ENCODE data around the gene THUMPD3. TPM values are rescaled to one million over a fixed set of nuclear protein-coding genes. Genes with fewer than 3 reads are reported as not detected.

Gene THUMPD3
- total RNA-seq, 1 experiment from 2014 or later, result 32.0 TPM

DNA sequence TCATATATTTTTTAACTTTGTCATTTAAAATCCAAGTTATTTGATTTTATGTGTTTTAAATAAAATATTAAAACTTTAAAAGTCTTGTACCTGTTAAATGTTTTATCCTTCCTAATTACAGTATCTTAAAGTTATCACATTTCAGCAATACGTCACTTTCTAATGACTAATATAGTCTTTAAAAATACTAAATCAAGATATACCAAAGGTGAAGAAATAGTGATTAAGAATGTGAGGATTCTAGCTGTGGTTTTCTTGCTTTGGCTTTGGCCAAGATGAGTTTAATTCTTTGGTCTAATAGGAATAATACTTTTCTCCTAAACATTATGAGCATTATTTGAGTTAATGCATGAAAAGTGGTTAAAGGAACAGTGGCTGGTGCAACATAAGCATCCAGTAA is 48.4 kb downstream of the THUMPD3 start:
- DNase-seq (ENCODE audit: low spot score), result no peak
- in situ Hi-C loops (cut with HindIII; ENCODE audit: low sequenced_read_pairs), result no loop called here

DNA sequence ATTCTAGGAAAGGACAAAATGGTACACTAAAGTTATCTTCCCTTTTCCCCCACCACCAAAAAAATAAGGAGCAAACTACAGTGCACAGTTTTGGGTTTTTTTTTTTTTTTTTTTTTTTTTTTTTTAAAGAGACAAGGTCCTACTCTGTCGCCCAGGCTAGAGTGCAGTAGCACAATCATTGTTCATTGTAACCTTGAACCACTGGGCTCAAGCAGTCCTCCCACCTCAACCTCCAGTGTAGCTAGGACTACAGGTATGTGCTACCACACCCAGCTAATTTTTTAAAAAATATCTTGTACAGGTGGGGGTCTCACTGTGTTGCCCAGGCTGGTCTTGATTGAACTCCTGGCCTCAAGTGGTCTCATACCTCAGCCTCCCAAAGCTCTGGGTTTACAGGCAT is 49.4 kb downstream of the THUMPD3 start:
- no peak for DNase-seq (ENCODE audit: low spot score)
- in situ Hi-C loops (cut with HindIII; ENCODE audit: low sequenced_read_pairs), result no loop called here

DNA sequence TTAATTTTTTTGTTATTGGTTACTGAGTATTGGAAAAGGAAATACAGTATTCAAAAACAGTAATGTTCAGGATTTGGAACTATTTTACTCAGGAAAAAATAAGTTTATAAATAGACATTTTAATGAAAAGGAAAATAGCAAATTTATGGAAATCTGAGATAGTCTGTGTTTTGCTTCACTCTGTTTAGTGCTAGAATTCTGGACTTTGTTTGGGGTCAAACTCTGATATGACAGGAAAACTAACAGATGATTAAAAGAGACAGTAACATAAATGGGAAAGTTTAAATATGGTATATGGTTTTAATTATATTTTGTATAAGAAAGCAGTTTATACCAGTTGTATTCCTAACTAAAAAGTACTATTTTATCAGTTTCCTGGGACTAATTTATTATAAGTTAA is 52.0 kb downstream of the THUMPD3 start:
- in situ Hi-C loops (cut with HindIII; ENCODE audit: low sequenced_read_pairs), result no loop called here
- DNase-seq (ENCODE audit: low spot score), result no peak

DNA sequence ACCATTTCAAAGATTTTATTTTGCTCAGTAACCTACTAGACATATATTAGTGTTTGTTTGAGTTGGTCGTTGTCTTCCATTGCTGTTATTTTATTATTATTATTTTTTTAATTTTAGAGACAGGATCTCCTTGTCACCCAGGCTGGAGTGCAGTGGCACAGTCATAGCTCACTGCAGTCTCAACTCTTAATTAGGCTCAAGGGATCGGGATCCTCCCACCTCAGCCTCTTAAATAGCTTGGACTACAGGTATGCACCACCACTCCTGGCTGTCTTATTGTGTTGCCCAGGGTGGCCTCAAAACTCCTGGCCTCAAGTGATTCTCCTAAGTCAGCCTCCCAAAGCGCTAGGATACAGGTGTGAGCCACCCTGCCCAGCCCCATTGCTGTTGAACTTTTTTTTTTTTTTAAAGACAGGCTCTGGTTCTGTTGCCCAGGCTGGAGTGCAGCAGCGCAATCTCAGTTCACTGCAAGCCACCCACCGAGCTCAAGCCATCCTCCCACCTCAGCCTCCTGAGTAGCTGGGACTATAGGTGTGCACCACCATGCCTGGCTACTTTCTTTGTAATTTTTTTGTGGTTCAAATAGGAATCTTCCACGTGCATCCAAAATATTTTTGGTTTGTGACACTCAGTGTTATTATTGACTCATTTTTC is 52.8 kb downstream of the THUMPD3 start:
- in situ Hi-C loops (cut with HindIII; ENCODE audit: low sequenced_read_pairs), result no loop called here
- DNase-seq (ENCODE audit: low spot score), result no peak

DNA sequence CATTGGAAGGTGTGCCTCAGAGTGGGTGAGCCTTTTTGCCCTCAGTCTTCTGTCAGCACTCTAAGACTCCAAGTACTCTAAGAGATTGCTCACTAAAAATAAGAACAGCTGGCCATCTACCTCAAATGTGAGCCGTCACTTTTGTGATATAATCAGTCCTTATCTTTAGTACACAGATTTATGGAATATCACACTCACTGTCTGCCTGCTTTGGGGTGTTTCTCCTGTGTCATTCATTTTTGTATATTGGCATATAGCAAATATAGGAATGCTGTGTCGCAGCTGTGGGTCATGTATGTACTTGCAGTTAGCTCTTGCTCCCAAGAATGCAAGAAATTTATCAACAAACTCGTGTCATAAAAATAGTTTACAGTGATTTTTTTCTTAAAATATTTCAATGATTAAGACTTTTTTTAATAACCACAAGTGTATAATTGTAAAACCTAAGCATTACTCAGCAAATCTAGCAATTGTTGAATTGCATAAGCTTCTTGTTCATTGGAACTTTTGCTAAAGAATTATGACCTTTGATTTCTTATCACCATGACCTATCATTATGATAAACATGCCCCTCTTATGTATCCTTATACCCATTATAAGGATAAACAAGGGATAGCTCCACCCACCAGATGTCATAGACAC is 53.4 kb downstream of the THUMPD3 start:
- in situ Hi-C loops (cut with HindIII; ENCODE audit: low sequenced_read_pairs), result no loop called here

DNA sequence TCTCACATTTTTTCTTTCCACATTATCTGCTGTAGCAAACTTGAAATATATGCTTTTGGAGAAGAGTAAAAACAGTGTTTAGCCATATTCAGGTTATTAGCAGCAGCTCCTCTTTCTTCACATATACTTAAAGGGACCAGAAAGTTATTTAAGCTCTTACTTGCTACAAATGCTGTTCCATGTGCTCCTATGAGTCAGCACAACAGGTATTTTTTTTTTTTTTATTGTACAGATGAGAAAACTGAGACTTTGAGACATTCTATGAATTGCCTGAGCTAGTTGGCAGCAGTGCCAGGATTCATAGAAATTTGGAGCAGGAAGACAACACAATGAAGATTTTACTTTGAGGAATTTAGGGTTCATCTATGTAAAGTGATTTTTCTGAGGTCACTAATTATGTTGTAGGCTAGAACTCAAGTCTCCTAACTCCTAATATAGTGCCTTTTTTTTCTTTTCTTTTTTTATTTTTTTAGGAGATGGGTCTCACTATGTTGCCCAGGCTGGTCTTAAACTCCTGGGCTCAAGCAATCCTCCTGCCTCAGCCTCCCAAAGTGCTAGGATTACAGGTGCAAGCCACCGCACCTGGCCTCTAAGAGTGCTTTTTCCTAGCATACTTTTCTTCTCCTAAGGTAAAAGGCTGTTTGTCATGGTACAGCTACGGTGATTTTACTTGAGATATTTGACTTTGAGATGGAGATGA is 58.1 kb downstream of the THUMPD3 start:
- in situ Hi-C loops (cut with HindIII; ENCODE audit: low sequenced_read_pairs), result no loop called here
- DNase-seq (ENCODE audit: low spot score), result no peak

More for the DNA sequence above, 53.4 kb downstream of the THUMPD3 start:
- no peak for DNase-seq (ENCODE audit: low spot score)

DNA sequence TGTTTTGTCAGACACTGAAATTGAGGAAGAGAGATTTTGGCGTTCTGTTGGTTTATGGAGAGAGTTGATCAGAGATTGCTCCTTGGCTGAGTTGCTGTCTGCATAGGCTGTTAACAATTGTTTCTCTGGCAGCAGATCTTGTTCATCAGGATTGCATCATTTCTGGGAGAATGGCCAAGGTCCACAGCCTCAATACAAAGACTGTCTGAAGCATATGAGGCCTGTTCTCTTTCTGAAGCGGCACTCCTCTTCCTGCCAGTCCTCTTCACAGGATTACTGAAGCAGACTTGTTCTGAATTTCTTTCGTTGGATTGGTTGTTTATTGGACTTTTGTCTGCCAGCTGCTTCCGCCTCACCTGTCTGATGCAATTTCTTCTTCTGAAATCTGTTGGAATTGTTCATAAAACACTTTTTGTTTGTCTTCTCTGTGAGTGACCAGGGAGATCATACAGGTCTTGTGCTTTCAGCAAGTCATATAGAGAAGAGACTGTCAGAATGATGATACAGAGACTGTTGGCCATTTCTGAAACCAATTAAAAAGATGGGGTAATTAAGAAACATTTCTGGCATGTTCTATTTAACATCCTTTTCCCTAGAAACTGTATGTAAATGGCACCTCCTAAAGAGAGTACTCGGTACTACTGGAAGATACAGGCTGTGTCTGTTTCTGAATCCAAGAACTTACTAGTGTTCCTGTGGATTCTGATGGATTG is 60.0 kb downstream of the THUMPD3 start:
- in situ Hi-C loops (cut with HindIII; ENCODE audit: low sequenced_read_pairs), result no loop called here
- peak; percentile 99 for DNase-seq (ENCODE audit: low spot score)

DNA sequence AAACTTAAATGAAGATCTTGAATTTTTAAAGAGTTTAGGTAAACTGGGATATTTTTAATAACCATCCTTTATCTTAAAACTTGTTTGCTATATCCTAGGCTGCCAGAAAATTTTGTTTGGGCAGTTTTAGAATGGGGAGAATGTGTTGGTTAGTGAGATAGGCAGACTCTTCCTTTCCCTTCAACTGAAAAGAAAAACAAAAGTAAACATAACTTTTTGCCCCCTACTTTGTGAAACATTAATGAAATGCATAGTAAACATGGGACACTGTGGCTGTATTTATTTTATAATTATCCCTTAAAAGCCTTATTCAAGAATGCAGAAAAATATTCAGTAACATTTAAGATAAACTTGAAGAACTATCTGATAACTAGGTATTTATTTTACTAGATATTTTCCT is 65.6 kb downstream of the THUMPD3 start:
- no peak for DNase-seq (ENCODE audit: low spot score)
- in situ Hi-C loops (cut with HindIII; ENCODE audit: low sequenced_read_pairs), result no loop called here

DNA sequence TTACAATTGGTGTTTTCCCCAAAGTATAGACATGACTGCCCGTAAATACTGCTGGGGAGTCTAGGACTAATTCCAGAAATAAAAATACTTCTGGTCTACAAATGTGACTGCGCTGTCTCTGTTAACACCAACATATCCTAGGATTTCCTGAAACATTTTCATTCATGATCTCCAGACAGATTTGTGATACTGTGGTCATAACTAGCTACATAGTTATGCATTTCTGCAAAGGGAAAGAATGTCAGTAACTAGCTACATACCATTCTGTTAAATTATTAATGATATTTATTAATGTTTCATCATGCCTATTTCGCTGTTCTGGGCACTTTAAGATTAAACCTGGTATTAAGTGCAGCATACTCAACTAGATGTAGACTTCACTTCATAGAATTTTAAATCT is 67.9 kb downstream of the THUMPD3 start:
- in situ Hi-C loops (cut with HindIII; ENCODE audit: low sequenced_read_pairs), result no loop called here
- DNase-seq (ENCODE audit: low spot score), result no peak

DNA sequence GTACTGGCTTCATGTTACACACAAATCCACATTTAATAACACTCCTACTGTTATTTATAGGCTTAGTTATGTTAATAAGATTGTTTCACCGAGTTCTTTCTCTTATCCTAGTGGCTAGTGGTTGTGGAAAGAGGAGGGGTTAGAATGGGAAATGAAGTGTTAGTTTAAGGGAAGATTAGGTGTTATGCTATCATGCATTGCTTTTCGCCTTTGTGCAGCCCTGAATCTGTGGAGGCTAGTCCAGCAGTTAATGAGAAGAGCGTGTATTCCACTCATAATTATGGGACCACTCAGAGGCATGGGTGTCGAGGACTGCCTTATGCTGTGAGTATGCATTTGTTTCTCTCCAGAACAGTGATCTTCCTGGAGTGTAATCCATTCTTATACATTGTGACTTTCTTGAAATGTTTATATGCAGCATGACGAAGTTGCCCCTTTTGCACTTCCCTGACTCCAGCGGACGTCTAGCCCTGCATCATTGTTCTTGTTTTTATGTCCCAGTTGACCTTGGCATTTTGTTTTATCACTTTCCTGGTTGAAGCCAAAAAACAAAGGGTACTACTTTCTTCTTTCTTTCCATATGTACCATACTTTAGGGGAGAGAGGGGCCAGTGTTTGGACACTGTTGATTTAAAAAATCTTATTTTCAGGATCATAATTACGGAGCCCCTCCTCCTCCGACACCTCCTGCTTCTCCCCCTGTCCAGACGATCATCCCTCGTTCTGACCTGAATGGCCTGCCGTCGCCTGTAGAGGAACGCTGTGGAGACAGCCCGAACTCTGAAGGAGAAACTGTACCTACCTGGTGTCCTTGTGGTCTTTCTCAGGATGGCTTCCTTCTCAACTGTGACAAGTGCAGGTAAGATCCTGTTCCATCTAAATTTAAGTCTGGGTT is 71.0 kb downstream of the THUMPD3 start:
- in situ Hi-C loops (cut with HindIII; ENCODE audit: low sequenced_read_pairs), result no loop called here
- no peak for DNase-seq (ENCODE audit: low spot score)

DNA sequence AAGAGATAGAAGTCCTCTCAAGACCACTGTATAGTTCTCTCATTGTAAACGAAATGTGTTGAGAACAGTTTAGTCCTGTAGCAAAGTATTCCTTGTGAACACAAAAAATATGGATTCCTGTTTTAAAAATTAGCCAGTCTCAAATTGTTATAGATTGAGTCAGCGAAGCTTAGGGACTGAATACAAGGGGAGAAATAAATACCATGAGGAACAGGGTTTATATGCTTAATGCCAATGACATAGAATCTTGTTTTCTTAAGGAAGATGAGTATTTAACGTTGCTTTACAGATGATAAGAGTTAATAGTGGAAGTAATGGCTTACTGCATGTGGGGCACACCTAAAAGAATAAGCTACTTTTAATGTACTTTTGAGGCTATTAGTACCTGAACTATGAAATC is 72.5 kb downstream of the THUMPD3 start:
- DNase-seq (ENCODE audit: low spot score), result no peak
- in situ Hi-C loops (cut with HindIII; ENCODE audit: low sequenced_read_pairs), result no loop called here

Other genes starting within 250 kb of the THUMPD3 start
- 0.18 and 0.37 TPM in 2 replicates for gene SRGAP3, start 113.4 kb upstream of the THUMPD3 start, total RNA-seq (2014; rRNA removed; shearing (Covaris generic))
- gene SETD5, start 34.6 kb downstream of the THUMPD3 start, total RNA-seq (2014; rRNA removed; shearing (Covaris generic)), result 35.4 and 60.6 TPM in 2 replicates
- not detected in 2 replicates for gene LHFPL4, start 190.8 kb downstream of the THUMPD3 start, total RNA-seq (2014; rRNA removed; shearing (Covaris generic))